SK-N-SH (cell line): Measurements from ENCODE around the gene TRIL.

ENCODE experiments used
- CTCF ChIP-seq: fragments of 200-600 bp; sonication (generic); IDR thresholded peaks from 2 replicates; pipeline ENCODE4 v1.6.1; 2017; ENCODE audit warnings: antibody characterized with exemption, mild to moderate bottlenecking, moderate library complexity
- FOXM1 ChIP-seq: IDR thresholded peaks from 2 replicates; pipeline ENCODE4 v1.4.0; 2012; ENCODE audit warnings: low read depth, mild to moderate bottlenecking
- GATA2 ChIP-seq: sonication (generic); formaldehyde crosslinking; IDR thresholded peaks from 2 replicates; pipeline ENCODE4 v1.5.0; 2020; ENCODE audit warnings: mild to moderate bottlenecking, missing genetic modification reagents
- NFIC ChIP-seq: IDR thresholded peaks from 2 replicates; pipeline ENCODE4 v1.4.0; 2012; ENCODE audit warnings: borderline replicate concordance
- POLR2AphosphoS5 ChIP-seq: IDR thresholded peaks from 2 replicates; pipeline ENCODE4 v1.6.1; 2012; ENCODE audit warnings: low read depth, low read length
- RAD21 ChIP-seq: IDR thresholded peaks from 2 replicates; pipeline ENCODE4 v1.6.1; 2012; ENCODE audit warnings: mild to moderate bottlenecking, low read length
- REST ChIP-seq: IDR thresholded peaks from 2 replicates; pipeline ENCODE4 v1.6.1; 2012; ENCODE audit warnings: mild to moderate bottlenecking, low read depth, low read length, moderate library complexity
- TCF12 ChIP-seq: IDR thresholded peaks from 2 replicates; pipeline ENCODE4 v1.4.0; 2012
- YY1 ChIP-seq: IDR thresholded peaks from 2 replicates; pipeline ENCODE4 v1.4.0; 2012; ENCODE audit warnings: low read depth, mild to moderate bottlenecking

GRCh38 chr7:28937619-28938018 is 20.5 kb downstream of the TRIL start:
- TF ChIP-seq REST = no peak
- TF ChIP-seq YY1 = no peak
- TF ChIP-seq CTCF = no peak
- TF ChIP-seq RAD21 = no peak
- no peak for TF ChIP-seq TCF12
- TF ChIP-seq FOXM1 = no peak
- no peak for TF ChIP-seq NFIC
- TF ChIP-seq POLR2AphosphoS5 = no peak
- TF ChIP-seq GATA2 = no peak
